Lower leg skin (tissue), 3 donors: ENCODE measurements around the gene GABRB2.

Experiments
- CTCF ChIP-seq, 3 donors: fragments of 450-650 bp; IDR thresholded peaks; one replicate each; pipeline ENCODE4 v1.5.1; 2016; ENCODE audit warnings: antibody characterized with exemption in 3 of 3, mild to moderate bottlenecking in 3 of 3, moderate library complexity in 2 of 3
- POLR2A ChIP-seq, 2 donors: fragments of 450-650 bp; IDR thresholded peaks; one replicate each; pipeline ENCODE4 v1.6.1; 2016 to 2017; ENCODE audit warnings: antibody characterized with exemption in 2 of 2, mild to moderate bottlenecking in 1 of 2, moderate library complexity in 1 of 2

GRCh38 chr5:161261668-161262323 lies 284.7 kb downstream of the GABRB2 start:
- TF ChIP-seq CTCF (IDR thresholded peaks at IDR 0.05) (no peak), POLR2A (IDR thresholded peaks at IDR 0.05) (no peak)
